CD4-positive, CD25-positive, alpha-beta regulatory T cell (primary cell): ENCODE measurements around the gene CUL3. TPM values are rescaled to one million over a fixed set of nuclear protein-coding genes. Genes with fewer than 3 reads are reported as not detected.
A peak's percentile ranks its signal among the peaks of the same experiment; 100 is the strongest.
"Not testable (repeated sequence)": the region's sequence is repeated elsewhere in the genome, so short reads cannot be mapped to it uniquely, and the experiment has no call there.

Experiments used
- ATAC-seq, 2 donors: fragments of 150-1000 bp; cut with Tn5 transposase; one replicate each; pipeline ENCODE4 v1.10.0; 2021; ENCODE audit warnings: low read depth in 2 of 2, moderate number of reproducible peaks in 2 of 2, moderate library complexity in 1 of 2
- DNase-seq, 3 donors: peaks; one replicate each; pipeline versions ENCODE4 v3.0.0 to v3.0.0-alpha.2; 2012 to 2022; ENCODE audit warnings: mixed read lengths in 1 of 3
- H3K27ac ChIP-seq: one replicate; pipeline ENCODE4 v1.7.0; 2013; ENCODE audit warnings: mild to moderate bottlenecking, low read length; ENCODE audit not compliant: insufficient read depth, poor library complexity, severe bottlenecking
- H3K27me3 ChIP-seq: one replicate; pipeline ENCODE4 v1.7.0; 2013; ENCODE audit warnings: low read length; ENCODE audit not compliant: control insufficient read depth, insufficient read depth
- H3K36me3 ChIP-seq: one replicate; pipeline ENCODE4 v1.7.0; 2013; ENCODE audit warnings: mild to moderate bottlenecking, low read length, moderate library complexity; ENCODE audit not compliant: control insufficient read depth, insufficient read depth
- H3K4me1 ChIP-seq: 2 replicates; pipeline ENCODE4 v1.7.0; 2013; ENCODE audit warnings: mild to moderate bottlenecking, low read length; ENCODE audit not compliant: insufficient read depth, control insufficient read depth, poor library complexity, severe bottlenecking
- H3K4me3 ChIP-seq: one replicate; pipeline ENCODE4 v1.7.0; 2013; ENCODE audit warnings: low read depth, mild to moderate bottlenecking, low read length, moderate library complexity
- H3K9me3 ChIP-seq, 2 experiments: 1 replicate in 1 of 2; 2 replicates in 1 of 2; pipeline ENCODE4 v1.7.0; 2013; ENCODE audit warnings: low read length in 2 of 2, mild to moderate bottlenecking in 1 of 2, moderate library complexity in 1 of 2; ENCODE audit not compliant: control insufficient read depth in 2 of 2
- H3K27ac Mint-ChIP-seq, 3 donors: one replicate each; pipeline ENCODE4 v1.8.0; 2020 to 2022; ENCODE audit warnings: mild to moderate bottlenecking in 3 of 3, mixed read lengths in 3 of 3, moderate library complexity in 2 of 3
- H3K27me3 Mint-ChIP-seq: one replicate; pipeline ENCODE4 v1.8.0; 2022; ENCODE audit warnings: mild to moderate bottlenecking, mixed read lengths
- H3K36me3 Mint-ChIP-seq: one replicate; pipeline ENCODE4 v1.8.0; 2020; ENCODE audit warnings: mixed read lengths
- H3K4me1 Mint-ChIP-seq, 4 donors: one replicate each; pipeline ENCODE4 v1.8.0; 2020 to 2022; ENCODE audit warnings: mixed read lengths in 4 of 4, mild to moderate bottlenecking in 1 of 4
- H3K4me3 Mint-ChIP-seq, 4 donors: one replicate each; pipeline ENCODE4 v1.8.0; 2020 to 2022; ENCODE audit warnings: mild to moderate bottlenecking in 4 of 4, mixed read lengths in 4 of 4, moderate library complexity in 3 of 4
- H3K9me3 Mint-ChIP-seq, 7 donors: one replicate each; pipeline ENCODE4 v1.8.0; 2020 to 2022; ENCODE audit warnings: mixed read lengths in 7 of 7, mild to moderate bottlenecking in 3 of 7, moderate library complexity in 2 of 7
- polyA plus RNA-seq, 4 donors: library from polyadenylated mRNA; unstranded; fragments of 300-500 nt; fragmentation: Illumina TruSeq; gene quantifications; one replicate each; pipeline ENCODE4 v1.2.3, GENCODE V29; 2021
- total RNA-seq: library from RNA; stranded (reverse); gene quantifications from one replicate; pipeline ENCODE4 v1.2.3, GENCODE V29; 2022

Gene CUL3
- total and polyA plus RNA-seq, 5 donors from 2014 or later = 26.1 to 139 (median 43.6) TPM

DNA sequence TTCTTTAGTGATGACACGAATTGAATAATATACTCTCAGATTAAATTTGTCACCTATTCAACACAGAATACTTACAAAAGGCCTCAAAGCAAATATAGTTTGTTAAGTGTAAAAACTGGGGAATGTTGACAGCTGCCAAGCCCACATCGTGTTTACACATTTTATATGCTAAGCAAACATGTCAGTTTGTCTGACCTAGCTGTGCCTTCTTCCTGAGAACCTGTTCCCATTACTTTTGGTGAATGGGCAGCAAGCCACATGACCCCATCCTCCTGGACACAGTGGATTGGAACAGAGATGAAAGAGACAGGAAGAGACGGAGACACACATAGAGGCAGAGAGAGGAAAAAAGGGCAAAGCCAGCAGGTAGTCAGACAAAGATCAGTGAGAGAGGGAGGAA is 22.9 kb upstream of the CUL3 start:
- Mint-ChIP-seq H3K27ac (peak overlapping the region in 1 of 3 donors; percentile 44), H3K9me3 (no peaks in the 10 kb centered on the region), H3K27me3 (peaks cover 8% of the 10 kb centered on the region), H3K4me3 (no peak overlapping the region), H3K4me1 (peaks cover 0 to 3% (median under 1%) of the 10 kb centered on the region in 4 donors), H3K36me3 (no peaks in the 10 kb centered on the region)
- no peaks in the 10 kb centered on the region for H3K36me3 ChIP-seq
- no peaks in the 10 kb centered on the region for H3K9me3 ChIP-seq
- DNase-seq = no peak
- peaks cover 2% of the 10 kb centered on the region for H3K27me3 ChIP-seq
- H3K27ac ChIP-seq = no peak overlapping the region
- H3K4me3 ChIP-seq = no peak overlapping the region
- no peak for ATAC-seq
- H3K4me1 ChIP-seq = no peaks in the 10 kb centered on the region

DNA sequence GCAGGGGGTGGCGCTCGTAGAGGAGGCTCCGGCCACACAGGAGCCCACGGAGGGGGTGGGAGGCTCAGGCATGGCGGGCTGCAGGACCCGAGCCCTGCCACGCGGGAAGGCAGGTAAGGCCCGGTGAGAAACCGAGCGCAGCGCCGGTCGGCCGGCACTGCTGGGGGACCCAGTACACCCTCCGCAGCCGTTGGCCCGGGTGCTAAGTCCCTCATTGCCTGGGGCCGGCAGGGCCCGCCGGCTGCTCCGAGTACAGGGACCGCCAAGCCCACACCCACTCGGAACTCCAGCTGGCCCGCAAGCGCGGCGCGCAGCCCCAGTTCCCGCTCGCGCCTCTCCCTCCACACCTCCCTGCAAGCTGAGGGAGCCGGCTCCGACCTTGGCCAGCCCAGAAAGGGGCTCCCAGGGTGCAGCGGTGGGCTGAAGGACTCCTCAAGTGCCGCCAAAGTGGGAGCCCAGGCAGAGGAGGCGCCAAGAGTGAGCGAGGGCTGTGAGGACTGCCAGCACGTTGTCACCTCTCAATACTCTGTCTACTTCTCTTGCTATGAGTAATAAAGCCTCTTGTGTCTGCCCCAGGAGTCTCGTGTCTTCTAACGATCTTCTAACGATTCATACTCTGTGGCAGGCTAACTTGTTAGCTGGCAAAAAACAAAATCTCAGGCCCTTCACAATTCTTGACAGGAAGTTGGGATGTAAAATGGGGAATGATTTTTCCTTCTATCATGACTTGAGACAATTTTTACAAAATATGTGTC is 18.8 kb upstream of the CUL3 start:
- not testable (repeated sequence) for H3K4me3 ChIP-seq, H3K9me3 Mint-ChIP-seq, H3K36me3 Mint-ChIP-seq, H3K4me1 ChIP-seq, H3K27ac Mint-ChIP-seq, H3K36me3 ChIP-seq, H3K4me3 Mint-ChIP-seq, H3K27me3 ChIP-seq, H3K9me3 ChIP-seq, ATAC-seq, H3K27ac ChIP-seq, DNase-seq
- Mint-ChIP-seq H3K4me1 (peaks cover 0 to 12% (median 3%) of the 10 kb centered on the region in 4 donors), H3K27me3 (peaks cover 13% of the 10 kb centered on the region)

DNA sequence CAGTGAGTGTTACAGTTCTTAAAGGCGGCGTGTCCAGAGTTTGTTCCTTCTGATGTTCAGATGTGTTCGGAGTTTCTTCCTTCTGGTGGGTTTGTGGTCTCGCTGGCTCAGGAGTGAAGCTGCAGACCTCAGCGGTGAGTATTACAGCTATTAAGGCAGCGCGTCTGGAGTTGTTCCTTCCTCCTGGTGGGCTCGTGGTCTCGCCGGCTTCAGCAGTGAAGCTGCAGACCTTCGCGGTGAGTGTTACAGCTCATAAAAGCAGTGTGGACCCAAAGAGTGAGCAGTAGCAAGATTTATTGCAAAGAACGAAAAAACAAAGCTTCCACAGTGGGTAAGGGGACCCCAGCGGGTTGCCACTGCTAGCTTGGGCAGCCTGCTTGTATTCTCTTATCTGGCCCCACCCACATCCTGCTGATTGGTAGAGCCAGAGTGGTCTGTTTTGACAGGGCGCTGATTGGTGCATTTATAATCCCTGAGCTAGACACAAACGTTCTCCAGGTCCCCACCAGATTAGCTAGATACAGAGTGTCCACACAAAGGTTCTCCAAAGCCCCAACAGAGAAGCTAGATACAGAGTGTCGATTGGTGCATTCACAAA is 17.7 kb upstream of the CUL3 start:
- not testable (repeated sequence) for H3K36me3 Mint-ChIP-seq, H3K27ac ChIP-seq, H3K9me3 ChIP-seq, DNase-seq, H3K27me3 ChIP-seq, ATAC-seq, H3K9me3 Mint-ChIP-seq, H3K4me1 ChIP-seq, H3K36me3 ChIP-seq
- H3K4me3 ChIP-seq = peak overlapping the region; percentile 2
- H3K4me3 Mint-ChIP-seq = peak overlapping the region in 3 of 4 donors; percentile 44 to 89 (median 80)
- peaks cover 13% of the 10 kb centered on the region for H3K27me3 Mint-ChIP-seq
- H3K27ac Mint-ChIP-seq = peak overlapping the region in 2 of 3 donors; percentile 50 to 74
- H3K4me1 Mint-ChIP-seq = peaks cover 0 to 12% (median 3%) of the 10 kb centered on the region in 4 donors

DNA sequence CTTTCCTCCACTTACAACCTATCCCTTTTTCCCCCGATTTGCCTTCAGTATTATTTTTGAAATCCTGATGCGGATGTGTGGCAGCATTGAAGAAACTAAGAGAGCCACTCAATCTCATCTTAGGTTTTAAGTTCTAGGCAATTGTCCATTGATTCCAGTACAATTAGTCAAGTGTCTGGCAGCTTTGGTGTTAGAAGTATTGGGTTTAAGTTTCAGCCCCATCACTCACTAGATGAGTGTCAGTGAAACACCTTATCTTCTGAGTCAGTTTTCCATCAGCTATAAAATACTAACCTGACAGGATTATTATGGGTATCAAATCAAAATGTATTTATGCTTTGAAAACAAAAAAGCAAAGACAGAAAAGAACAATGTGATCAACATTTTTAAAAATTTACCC is 16.8 kb upstream of the CUL3 start:
- Mint-ChIP-seq H3K36me3 (no peaks in the 10 kb centered on the region), H3K9me3 (no peaks in the 10 kb centered on the region), H3K4me3 (no peak overlapping the region), H3K4me1 (peaks cover 0 to 12% (median 3%) of the 10 kb centered on the region in 4 donors), H3K27me3 (peaks cover 5% of the 10 kb centered on the region), H3K27ac (no peak overlapping the region)
- no peak overlapping the region for H3K27ac ChIP-seq
- ATAC-seq = no peak
- DNase-seq = no peak
- no peaks in the 10 kb centered on the region for H3K36me3 ChIP-seq
- H3K4me1 ChIP-seq = no peaks in the 10 kb centered on the region
- H3K4me3 ChIP-seq = no peak overlapping the region
- peaks cover 3% of the 10 kb centered on the region for H3K27me3 ChIP-seq
- H3K9me3 ChIP-seq = no peaks in the 10 kb centered on the region

DNA sequence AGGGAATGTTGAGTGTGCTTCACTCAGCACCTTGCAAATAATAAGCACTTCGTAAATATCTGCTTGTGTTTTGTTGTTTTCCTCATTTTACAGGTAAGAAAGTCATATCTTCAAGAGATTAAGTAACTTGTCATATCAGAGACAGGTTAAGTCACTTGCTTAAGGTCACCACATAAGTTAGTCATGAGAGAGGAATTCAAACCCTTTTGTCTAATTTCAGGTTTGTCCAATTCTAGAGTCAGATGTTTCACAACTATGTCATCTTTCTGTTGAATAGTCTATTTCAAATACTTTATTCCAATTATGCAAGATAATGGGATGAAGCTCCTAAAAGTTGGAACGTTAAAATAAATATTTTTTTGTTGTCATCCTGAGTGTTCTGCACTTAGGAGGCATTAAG is 13.5 kb upstream of the CUL3 start:
- H3K36me3 ChIP-seq = no peaks in the 10 kb centered on the region
- H3K4me1 Mint-ChIP-seq = peaks cover 0 to 12% (median 3%) of the 10 kb centered on the region in 4 donors

DNA sequence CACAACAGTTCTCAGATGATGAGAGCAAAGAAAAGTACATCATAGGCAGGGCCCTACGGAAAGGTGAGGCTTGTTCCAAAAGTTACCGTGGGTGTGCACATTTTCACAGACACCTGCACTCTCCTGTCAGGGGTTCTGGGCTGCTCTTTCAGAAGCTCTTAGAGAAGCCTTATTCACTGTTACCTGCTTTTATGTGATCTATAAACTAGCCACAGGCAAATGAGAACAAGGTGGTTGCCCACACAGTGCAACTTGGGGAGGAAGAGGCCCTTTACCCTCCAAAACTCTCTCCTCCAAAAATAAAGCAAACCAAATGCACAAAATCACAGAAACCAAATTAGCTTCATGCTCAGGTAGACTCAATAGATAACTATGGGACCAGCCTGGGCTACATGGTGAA is 11.1 kb upstream of the CUL3 start:
- Histone ChIP-seq H3K27me3 (peaks cover 3% of the 10 kb centered on the region), H3K9me3 (no peaks in the 10 kb centered on the region), H3K4me1 (no peaks in the 10 kb centered on the region), H3K36me3 (no peaks in the 10 kb centered on the region), H3K27ac (no peak overlapping the region), H3K4me3 (no peak overlapping the region)
- H3K36me3 Mint-ChIP-seq = no peaks in the 10 kb centered on the region
- ATAC-seq = no peak
- no peak overlapping the region for H3K4me3 Mint-ChIP-seq
- H3K27ac Mint-ChIP-seq = no peak overlapping the region
- H3K27me3 Mint-ChIP-seq = no peaks in the 10 kb centered on the region
- DNase-seq = no peak
- H3K4me1 Mint-ChIP-seq = no peaks in the 10 kb centered on the region
- H3K9me3 Mint-ChIP-seq = peaks cover 0 to under 1% (median 0%) of the 10 kb centered on the region in 7 donors

More for the DNA sequence above, 13.5 kb upstream of the CUL3 start:
- Histone ChIP-seq H3K4me3 (no peak overlapping the region), H3K4me1 (no peaks in the 10 kb centered on the region), H3K27me3 (peaks cover 3% of the 10 kb centered on the region), H3K9me3 (no peaks in the 10 kb centered on the region), H3K27ac (no peak overlapping the region)
- ATAC-seq (no peak), DNase-seq (no peak)
- no peaks in the 10 kb centered on the region for H3K9me3 Mint-ChIP-seq
- H3K27me3 Mint-ChIP-seq = peaks cover 5% of the 10 kb centered on the region
- no peak overlapping the region for H3K27ac Mint-ChIP-seq
- no peaks in the 10 kb centered on the region for H3K36me3 Mint-ChIP-seq
- H3K4me3 Mint-ChIP-seq = no peak overlapping the region

DNA sequence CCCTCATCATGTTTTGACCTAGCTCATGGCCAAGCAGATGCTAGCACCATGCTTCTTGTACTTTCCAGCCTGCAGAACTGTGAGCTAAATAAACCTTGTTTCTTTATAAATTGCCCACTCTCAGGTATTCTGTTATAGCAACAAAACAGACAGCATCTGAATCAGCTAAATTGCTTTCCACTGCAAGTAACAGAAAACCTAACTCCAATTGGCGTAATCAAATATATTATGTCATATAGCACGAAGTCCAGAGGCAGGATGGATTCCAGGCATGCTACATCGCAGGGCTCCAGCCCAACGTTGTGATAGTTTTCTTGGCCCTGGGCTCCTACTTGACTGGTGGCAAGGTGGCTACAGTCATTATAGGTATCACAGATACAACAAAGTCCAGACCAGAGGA is 10.4 kb upstream of the CUL3 start:
- Histone ChIP-seq H3K27ac (no peak overlapping the region), H3K36me3 (no peaks in the 10 kb centered on the region), H3K9me3 (no peaks in the 10 kb centered on the region), H3K27me3 (peaks cover 2% of the 10 kb centered on the region), H3K4me1 (no peaks in the 10 kb centered on the region), H3K4me3 (no peak overlapping the region)
- no peak for ATAC-seq
- Mint-ChIP-seq H3K4me1 (no peaks in the 10 kb centered on the region), H3K27ac (no peak overlapping the region), H3K27me3 (no peaks in the 10 kb centered on the region), H3K36me3 (no peaks in the 10 kb centered on the region), H3K9me3 (peaks cover 0 to 2% (median 0%) of the 10 kb centered on the region in 7 donors), H3K4me3 (no peak overlapping the region)
- no peak for DNase-seq

DNA sequence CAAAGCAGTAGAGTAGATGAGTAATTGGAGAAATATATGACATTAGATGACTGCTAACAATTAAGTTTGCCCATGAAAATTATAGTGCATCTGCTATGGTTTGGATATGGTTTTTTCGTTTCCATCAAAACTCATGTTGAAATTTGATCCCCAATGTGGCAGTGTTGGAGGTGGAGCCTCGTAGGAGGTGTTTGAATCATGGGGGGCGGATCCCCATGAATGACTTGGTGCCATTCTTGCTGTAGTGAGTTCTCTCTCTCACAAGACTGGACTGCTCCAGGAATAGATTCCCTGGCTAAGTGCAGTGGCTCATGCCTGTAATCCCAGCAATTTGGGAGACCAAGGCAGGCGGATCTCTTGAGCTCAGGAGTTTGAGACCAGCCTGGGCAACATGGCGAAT is 9.7 kb upstream of the CUL3 start:
- no peak for ATAC-seq
- Histone ChIP-seq H3K4me1 (no peaks in the 10 kb centered on the region), H3K27me3 (no peaks in the 10 kb centered on the region), H3K27ac (no peak overlapping the region), H3K4me3 (no peak overlapping the region), H3K36me3 (no peaks in the 10 kb centered on the region), H3K9me3 (no peaks in the 10 kb centered on the region)
- H3K27me3 Mint-ChIP-seq = no peaks in the 10 kb centered on the region
- H3K27ac Mint-ChIP-seq = no peak overlapping the region
- H3K4me1 Mint-ChIP-seq = no peaks in the 10 kb centered on the region
- H3K36me3 Mint-ChIP-seq = no peaks in the 10 kb centered on the region
- peaks cover 0 to 2% (median 0%) of the 10 kb centered on the region in 7 donors for H3K9me3 Mint-ChIP-seq
- no peak for DNase-seq
- no peak overlapping the region for H3K4me3 Mint-ChIP-seq
